Esophagus (tissue), 2 donors: ENCODE measurements around the gene MKRN2. TPM values are rescaled to one million over a fixed set of nuclear protein-coding genes. Genes with fewer than 3 reads are reported as not detected.
"Not testable (repeated sequence)": the region's sequence is repeated elsewhere in the genome, so short reads cannot be mapped to it uniquely, and the experiment has no call there.

Source experiments
- H3K27ac ChIP-seq, 2 donors: one replicate each; pipeline ENCODE4 v1.5.1; 2013; ENCODE audit warnings: low read depth in 2 of 2, mild to moderate bottlenecking in 2 of 2, inconsistent platforms in 1 of 2, low read length in 1 of 2, moderate library complexity in 1 of 2
- H3K27me3 ChIP-seq, 2 donors: one replicate each; pipeline ENCODE4 v1.6.1; 2013; ENCODE audit warnings: low read length in 2 of 2, control low read depth in 1 of 2, mild to moderate bottlenecking in 1 of 2; ENCODE audit not compliant: insufficient read depth in 2 of 2, control insufficient read depth in 1 of 2
- H3K36me3 ChIP-seq, 2 donors: one replicate each; pipeline ENCODE4 v1.6.1; 2013; ENCODE audit warnings: low read length in 1 of 2; ENCODE audit not compliant: control insufficient read depth in 2 of 2, insufficient read depth in 2 of 2
- H3K4me1 ChIP-seq, 2 donors: one replicate each; pipeline ENCODE4 v1.6.1; 2013; ENCODE audit warnings: low read length in 1 of 2; ENCODE audit not compliant: control insufficient read depth in 2 of 2, insufficient read depth in 2 of 2
- H3K4me3 ChIP-seq, 2 donors: one replicate each; pipeline ENCODE4 v1.5.1; 2013; ENCODE audit warnings: low read length in 2 of 2, mild to moderate bottlenecking in 2 of 2, low read depth in 1 of 2, moderate library complexity in 1 of 2
- H3K9me3 ChIP-seq, 2 donors: one replicate each; pipeline ENCODE4 v1.6.1; 2013; ENCODE audit warnings: mild to moderate bottlenecking in 2 of 2, low read depth in 1 of 2, low read length in 1 of 2, moderate library complexity in 1 of 2; ENCODE audit not compliant: control insufficient read depth in 2 of 2, insufficient read depth in 1 of 2
- WGBS, 2 donors: extraction: QIAGEN DNeasy Blood & Tissue Kit; methylation state at CpG; one replicate each; pipeline ENCODE4 v1.1.7; 2013; 5-methylcytosine and 5-hydroxymethylcytosine counted together
- polyA plus RNA-seq, 2 donors: library from polyadenylated mRNA; stranded (reverse); fragments of 200-250 nt; gene quantifications; one replicate each; pipeline ENCODE4 v1.2.3, GENCODE V29; 2013
- donor health status: healthy with polysubstance abuse.
- donor health status: Bipolar disorder and iron deficiency.

The MKRN2 gene
- polyA plus RNA-seq, 2 donors: 17.1 to 17.6 TPM

DNA sequence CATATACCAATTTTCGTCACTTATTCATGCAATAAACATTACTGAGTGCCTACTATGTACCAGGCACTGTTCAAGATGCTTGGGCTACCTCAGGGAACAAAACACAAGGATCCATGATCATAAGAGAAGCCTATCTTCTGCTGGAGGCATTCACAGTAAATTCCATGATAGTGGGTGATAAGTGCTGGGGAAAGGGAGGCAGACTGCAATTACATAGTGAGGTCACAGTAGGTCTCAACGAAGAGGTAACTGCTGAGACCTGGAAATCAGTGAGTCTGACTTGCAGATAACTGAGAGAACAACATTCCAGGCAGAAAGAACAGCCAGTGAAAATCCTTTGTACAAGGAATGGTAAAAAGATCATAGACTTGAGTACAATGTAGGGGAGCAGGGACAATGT is 73.4 kb downstream of the MKRN2 start:
- H3K27me3 ChIP-seq: no peaks in the 10 kb centered on the region
- H3K36me3 ChIP-seq: no peaks in the 10 kb centered on the region
- no peaks in the 10 kb centered on the region for H3K9me3 ChIP-seq
- H3K4me1 ChIP-seq: no peaks in the 10 kb centered on the region
- H3K27ac ChIP-seq: no peak overlapping the region
- H3K4me3 ChIP-seq: no peak overlapping the region
- WGBS, 2 donors: 83 to 84% methylated on average over 2 of the region's 2 CpGs

DNA sequence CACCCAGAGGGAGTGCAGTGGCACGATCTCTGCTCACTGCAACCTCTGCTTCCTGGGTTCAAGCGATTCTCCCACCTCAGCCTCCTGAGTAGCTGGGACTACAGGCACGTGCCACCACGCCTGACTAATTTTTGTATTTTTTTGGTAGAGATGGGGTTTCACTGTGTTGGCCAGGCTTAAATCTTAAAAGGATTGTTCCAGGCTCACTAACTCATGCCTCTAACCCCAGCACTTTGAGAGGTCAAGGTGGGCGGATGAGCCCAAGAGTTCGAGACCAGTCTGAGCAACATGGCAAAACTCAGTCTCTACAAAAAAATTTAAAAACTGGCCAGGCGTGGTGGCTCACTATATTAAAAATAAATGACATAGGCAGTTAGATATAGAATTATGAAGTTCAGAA is 74.0 kb downstream of the MKRN2 start:
- not testable (repeated sequence) for H3K27ac ChIP-seq, H3K4me1 ChIP-seq, H3K27me3 ChIP-seq, H3K36me3 ChIP-seq, H3K4me3 ChIP-seq, H3K9me3 ChIP-seq
- WGBS, 2 donors: 92 to 95% methylated on average over 7 of the region's 7 CpGs

DNA sequence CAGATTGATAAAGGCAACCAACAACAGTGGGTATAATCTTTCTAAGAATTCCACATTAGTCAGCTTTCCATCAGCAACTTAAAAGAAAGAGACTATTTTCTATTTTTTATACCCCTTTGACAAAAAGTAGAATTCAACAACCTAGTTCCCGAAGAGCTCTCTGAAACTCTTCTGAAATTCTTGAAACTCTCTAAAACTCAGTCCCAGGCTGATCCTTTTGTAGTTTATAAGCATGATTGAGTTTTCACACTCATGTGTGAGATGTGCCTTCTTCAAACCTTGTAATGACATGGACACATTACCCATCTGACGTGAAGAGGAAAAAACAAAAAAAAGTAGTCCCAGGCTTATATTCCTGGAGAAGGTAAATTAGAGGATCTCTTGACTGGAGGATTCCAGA is 75.6 kb downstream of the MKRN2 start:
- Histone ChIP-seq H3K4me3 (no peak overlapping the region), H3K9me3 (no peaks in the 10 kb centered on the region), H3K36me3 (no peaks in the 10 kb centered on the region), H3K4me1 (no peaks in the 10 kb centered on the region), H3K27ac (no peak overlapping the region), H3K27me3 (no peaks in the 10 kb centered on the region)
- WGBS, 2 donors: 91 to 92% methylated on average over 2 of the region's 2 CpGs

DNA sequence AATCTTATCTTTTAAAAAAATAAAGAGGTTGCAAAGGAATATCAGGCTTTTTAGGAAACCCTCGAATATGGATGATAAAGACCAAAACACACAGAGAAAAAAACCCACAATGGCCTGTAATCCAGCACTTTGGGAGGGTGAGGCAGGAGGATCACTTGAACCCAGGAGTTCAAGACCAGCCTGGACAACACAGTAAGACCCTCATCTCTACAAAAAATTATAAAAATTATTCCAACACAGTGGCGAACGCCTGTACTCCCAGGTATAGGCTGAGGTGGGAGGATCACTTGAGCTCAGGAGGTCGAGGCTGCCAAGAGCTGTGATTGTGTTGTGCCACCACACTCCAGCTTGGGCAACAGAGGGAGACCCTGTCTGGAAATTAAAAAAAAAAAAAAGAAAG is 76.2 kb downstream of the MKRN2 start:
- 89 to 90% methylated on average over 4 of the region's 4 CpGs for WGBS, 2 donors
- no peaks in the 10 kb centered on the region for H3K9me3 ChIP-seq
- H3K4me3 ChIP-seq: no peak overlapping the region
- H3K4me1 ChIP-seq: no peaks in the 10 kb centered on the region
- H3K27ac ChIP-seq: no peak overlapping the region
- H3K27me3 ChIP-seq: no peaks in the 10 kb centered on the region
- no peaks in the 10 kb centered on the region for H3K36me3 ChIP-seq

Other genes with a start within 250 kb of the MKRN2 start
- 10 to 100 TPM in 1 of 2 donors, 1 to 10 TPM in 1; 9.8 to 15.3 TPM for gene TSEN2, start 72.6 kb upstream of the MKRN2 start, polyA plus RNA-seq
- 1 to 10 TPM; 6.0 to 9.0 TPM for gene MKRN2OS, start 11.6 kb upstream of the MKRN2 start, polyA plus RNA-seq
- gene RAF1, start 107.0 kb downstream of the MKRN2 start, polyA plus RNA-seq: 10 to 100 TPM; 52.3 to 65.3 TPM
- 100 to 1,000 TPM; 277 to 722 TPM for gene TMEM40, start 202.2 kb downstream of the MKRN2 start, polyA plus RNA-seq
- gene CAND2, start 239.6 kb downstream of the MKRN2 start, polyA plus RNA-seq: 1 to 10 TPM in 1 of 2 donors, under 1 TPM in 1; 0.84 to 1.2 TPM